ENCODE measurements around the gene MRGPRD.
A peak's percentile ranks its signal among the peaks of the same experiment; 100 is the strongest.

MRGPRD gene

GRCh38 chr11:69008737-69009440 is 28.1 kb upstream of the MRGPRD start:
- no peak overlapping the region for H3K27ac ChIP-seq
- no peak overlapping the region for H3K4me3 ChIP-seq
- peaks cover 5 to 16% (median 9%) of the 10 kb centered on the region in 10 experiments; a peak in 11 of 20 replicates for H3K4me1 ChIP-seq
- H3K36me3 ChIP-seq: no peaks in the 10 kb centered on the region
- peaks cover 39 to 44% (median 41%) of the 10 kb centered on the region in 11 experiments for H3K27me3 ChIP-seq
- peaks cover 0 to 32% (median 0%) of the 10 kb centered on the region in 11 experiments; a peak in 6 of 22 replicates for H4K20me1 ChIP-seq
- no peaks in the 10 kb centered on the region for H3K9me3 ChIP-seq (replicated peaks in 1 of 11)
- no peak overlapping the region for H3K9ac ChIP-seq
- TF ChIP-seq Cebpa-rat (IDR thresholded peaks at IDR 0.05): no peak
- H3K4me2 ChIP-seq: peak overlapping the region in 1 of 11 experiments; percentile 24; a peak in 1 of 22 replicates

- no peak for TF ChIP-seq Cebpa-rat (IDR thresholded peaks at IDR 0.05)
- Histone ChIP-seq H4K20me1 (peaks cover 0 to 31% (median 0%) of the 10 kb centered on the region in 11 experiments; a peak in 6 of 22 replicates), H3K27ac (no peak overlapping the region), H3K4me3 (no peak overlapping the region), H3K27me3 (peaks cover 30 to 34% (median 32%) of the 10 kb centered on the region in 11 experiments), H3K9me3 (replicated peaks in 1 of 11) (no peaks in the 10 kb centered on the region), H3K36me3 (no peaks in the 10 kb centered on the region), H3K4me1 (peaks cover 5 to 16% (median 9%) of the 10 kb centered on the region in 10 experiments; a peak in 11 of 20 replicates), H3K4me2 (no peak overlapping the region), H3K9ac (no peak overlapping the region)
Observed at GRCh38 chr11:69007975-69008381, 27.2 kb upstream of the MRGPRD start.

DNA sequence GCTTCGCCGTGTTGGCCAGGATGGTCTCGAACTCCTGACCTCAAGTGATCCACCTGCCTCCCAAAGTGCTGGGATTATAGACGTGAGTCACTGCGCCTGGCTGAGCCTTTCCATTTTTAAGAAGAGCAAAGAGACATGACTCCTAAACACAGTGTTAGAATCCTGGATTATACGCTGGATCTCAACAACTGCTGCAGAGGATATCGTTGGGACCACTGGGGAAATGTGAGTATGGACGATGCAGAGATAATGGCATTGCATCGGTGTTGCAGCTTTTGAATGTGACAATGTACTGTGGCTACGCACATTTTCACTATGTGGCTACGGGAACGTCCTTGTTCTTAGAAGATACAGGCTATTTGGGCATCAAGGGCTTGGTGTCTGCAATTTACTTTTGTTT is 26.0 kb upstream of the MRGPRD start:
- no peak overlapping the region for H3K4me3 ChIP-seq
- TF ChIP-seq Cebpa-rat (IDR thresholded peaks at IDR 0.05): no peak
- no peak overlapping the region for H3K9ac ChIP-seq
- H3K27ac ChIP-seq: no peak overlapping the region
- no peak overlapping the region for H3K4me2 ChIP-seq
- peaks cover 18 to 23% (median 20%) of the 10 kb centered on the region in 11 experiments for H3K27me3 ChIP-seq
- H3K4me1 ChIP-seq: peaks cover 5 to 16% (median 9%) of the 10 kb centered on the region in 10 experiments; a peak in 11 of 20 replicates
- peaks cover 0 to 20% (median 0%) of the 10 kb centered on the region in 11 experiments; a peak in 5 of 22 replicates for H4K20me1 ChIP-seq
- H3K9me3 ChIP-seq (replicated peaks in 1 of 11): no peaks in the 10 kb centered on the region
- H3K36me3 ChIP-seq: no peaks in the 10 kb centered on the region

- no peak overlapping the region for H3K9ac ChIP-seq
- no peak for TF ChIP-seq Cebpa-rat (IDR thresholded peaks at IDR 0.05)
Observed at GRCh38 chr11:69005631-69006368, 25.0 kb upstream of the MRGPRD start.

GRCh38 chr11:69005183-69005630 is 24.4 kb upstream of the MRGPRD start:
- Histone ChIP-seq H3K27ac (no peak overlapping the region), H4K20me1 (peaks cover 0 to 6% (median 0%) of the 10 kb centered on the region in 11 experiments; a peak in 3 of 22 replicates), H3K4me3 (no peak overlapping the region), H3K4me2 (peak overlapping the region in 1 of 11 experiments; percentile 14; a peak in 1 of 22 replicates), H3K9me3 (replicated peaks in 1 of 11) (no peaks in the 10 kb centered on the region), H3K4me1 (peaks cover 0 to 7% (median 0%) of the 10 kb centered on the region in 10 experiments; a peak in 4 of 20 replicates), H3K36me3 (no peaks in the 10 kb centered on the region), H3K27me3 (peaks cover 2 to 7% (median 4%) of the 10 kb centered on the region in 11 experiments; a peak in 19 of 22 replicates), H3K9ac (no peak overlapping the region)
- no peak for TF ChIP-seq Cebpa-rat (IDR thresholded peaks at IDR 0.05)

More at GRCh38 chr11:69005631-69006368, 25.0 kb upstream of the MRGPRD start:
- H3K9me3 ChIP-seq (replicated peaks in 1 of 11): no peaks in the 10 kb centered on the region
- no peak overlapping the region for H3K4me2 ChIP-seq
- peaks cover 2 to 10% (median 4%) of the 10 kb centered on the region in 10 experiments; a peak in 11 of 20 replicates for H3K4me1 ChIP-seq
- H3K4me3 ChIP-seq: no peak overlapping the region
- H3K27me3 ChIP-seq: peaks cover 8 to 13% (median 10%) of the 10 kb centered on the region in 11 experiments
- no peak overlapping the region for H3K27ac ChIP-seq
- peaks cover 0 to 12% (median 0%) of the 10 kb centered on the region in 11 experiments; a peak in 4 of 22 replicates for H4K20me1 ChIP-seq
- no peaks in the 10 kb centered on the region for H3K36me3 ChIP-seq

DNA sequence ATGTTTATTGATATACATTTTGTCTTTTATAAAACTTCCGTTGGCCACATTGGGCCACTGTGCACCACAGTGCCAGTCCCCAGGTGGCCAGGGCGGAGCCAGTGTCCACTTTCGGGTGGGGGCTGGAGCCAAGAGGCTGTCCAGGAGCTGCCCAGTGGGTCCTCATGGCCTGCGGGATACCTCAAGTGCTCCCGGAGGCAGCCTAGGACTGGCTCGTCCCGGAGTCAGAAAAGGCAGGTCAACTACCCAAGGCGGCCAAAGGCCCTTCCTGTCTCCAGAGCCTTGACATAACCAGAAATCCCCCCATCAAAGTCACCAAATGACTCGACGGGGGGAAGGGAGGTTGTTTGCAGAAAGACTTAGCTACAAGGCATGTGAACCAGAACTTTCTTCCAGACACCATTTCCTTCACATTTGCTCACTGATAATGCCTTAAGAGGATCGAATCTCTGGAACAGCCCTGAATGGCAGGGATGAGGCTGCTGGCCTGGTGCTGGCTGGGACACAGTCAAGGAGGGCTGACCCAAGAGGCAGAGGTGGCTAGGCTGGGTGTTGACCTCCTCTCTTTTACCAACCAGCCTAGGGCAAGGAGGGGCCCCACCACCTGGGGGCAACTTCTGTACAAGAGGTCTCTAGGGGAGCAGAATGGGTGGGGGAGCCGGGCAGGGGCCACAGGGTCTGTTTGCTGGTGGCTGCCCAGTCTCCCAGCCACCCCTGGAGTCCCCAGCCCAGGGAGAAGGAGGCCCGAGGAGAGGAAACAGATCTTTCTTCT is 23.8 kb upstream of the MRGPRD start:
- Histone ChIP-seq H3K9me3 (replicated peaks in 1 of 11) (no peaks in the 10 kb centered on the region), H3K27ac (no peak overlapping the region), H3K4me1 (peaks cover 0 to 7% (median 0%) of the 10 kb centered on the region in 10 experiments; a peak in 3 of 20 replicates), H3K36me3 (no peaks in the 10 kb centered on the region), H3K9ac (no peak overlapping the region), H3K4me3 (no peak overlapping the region), H3K4me2 (peak overlapping the region in 1 of 11 experiments; percentile 14; a peak in 1 of 22 replicates), H4K20me1 (peaks cover 0 to 2% (median 0%) of the 10 kb centered on the region in 11 experiments; a peak in 2 of 22 replicates), H3K27me3 (peaks cover 0 to under 1% (median 0%) of the 10 kb centered on the region in 11 experiments; a peak in 1 of 22 replicates)
- no peak for TF ChIP-seq Cebpa-rat (IDR thresholded peaks at IDR 0.05)

DNA sequence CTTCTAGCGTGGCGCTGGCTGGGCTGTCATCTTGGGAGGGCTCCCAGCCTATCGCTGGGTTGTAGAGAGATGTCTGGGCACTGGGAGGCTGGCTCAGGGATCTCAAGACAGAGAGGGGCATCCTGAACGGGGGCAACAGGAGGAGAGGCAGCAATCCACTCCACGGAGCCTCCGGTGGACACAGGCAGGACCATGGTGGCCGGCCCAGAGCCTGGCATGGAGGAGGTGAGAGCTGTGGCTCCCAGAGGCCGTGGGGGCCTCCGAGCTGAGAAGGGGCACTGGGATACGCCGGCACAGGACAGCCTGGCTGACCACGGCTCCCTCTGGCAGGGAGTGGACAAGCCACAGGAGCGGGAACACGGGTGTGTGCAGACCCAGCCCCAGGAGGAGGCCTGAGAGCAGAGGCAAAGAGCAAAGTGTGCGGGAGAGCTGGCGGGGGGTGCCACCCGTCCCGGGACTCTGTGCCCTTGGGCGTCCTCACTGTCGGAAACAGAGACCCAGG is 23.1 kb upstream of the MRGPRD start:
- Histone ChIP-seq H3K9me3 (replicated peaks in 1 of 11) (no peaks in the 10 kb centered on the region), H4K20me1 (peaks cover 0 to 4% (median 0%) of the 10 kb centered on the region in 11 experiments; a peak in 2 of 22 replicates), H3K4me3 (no peak overlapping the region), H3K9ac (no peak overlapping the region), H3K27ac (no peak overlapping the region), H3K4me1 (peaks cover 0 to 9% (median under 1%) of the 10 kb centered on the region in 10 experiments; a peak in 7 of 20 replicates), H3K27me3 (no peaks in the 10 kb centered on the region; a peak in 1 of 22 replicates), H3K4me2 (no peak overlapping the region), H3K36me3 (no peaks in the 10 kb centered on the region)
- TF ChIP-seq Cebpa-rat (IDR thresholded peaks at IDR 0.05): no peak

- H3K27me3 ChIP-seq: no peaks in the 10 kb centered on the region
- H3K4me3 ChIP-seq: no peak overlapping the region
- peaks cover 0 to 15% (median 5%) of the 10 kb centered on the region in 10 experiments; a peak in 12 of 20 replicates for H3K4me1 ChIP-seq
- H3K9me3 ChIP-seq (replicated peaks in 1 of 11): no peaks in the 10 kb centered on the region
- no peak for TF ChIP-seq Cebpa-rat (IDR thresholded peaks at IDR 0.05)
- H3K27ac ChIP-seq: no peak overlapping the region
- no peaks in the 10 kb centered on the region for H3K36me3 ChIP-seq
- no peak overlapping the region for H3K9ac ChIP-seq
- H4K20me1 ChIP-seq: peaks cover 0 to 5% (median 0%) of the 10 kb centered on the region in 11 experiments; a peak in 2 of 22 replicates
- H3K4me2 ChIP-seq: no peak overlapping the region
Observed at GRCh38 chr11:69003301-69003865, 22.6 kb upstream of the MRGPRD start.
